ENCODE measurements around the gene DRG2.

GRCh38 chr17:18110636-18111145, 22.9 kb downstream of the DRG2 start:
- no peak for TF ChIP-seq CTCF (IDR thresholded peaks at IDR 0.05)
- no peak for TF ChIP-seq POLR2AphosphoS5 (IDR thresholded peaks at IDR 0.05; ENCODE audit: low read depth, low read length)
- TF ChIP-seq SIN3A (IDR thresholded peaks at IDR 0.05; ENCODE audit: borderline replicate concordance, insufficient read depth, low read depth, low read length): no peak
- TF ChIP-seq, protein P1, sequence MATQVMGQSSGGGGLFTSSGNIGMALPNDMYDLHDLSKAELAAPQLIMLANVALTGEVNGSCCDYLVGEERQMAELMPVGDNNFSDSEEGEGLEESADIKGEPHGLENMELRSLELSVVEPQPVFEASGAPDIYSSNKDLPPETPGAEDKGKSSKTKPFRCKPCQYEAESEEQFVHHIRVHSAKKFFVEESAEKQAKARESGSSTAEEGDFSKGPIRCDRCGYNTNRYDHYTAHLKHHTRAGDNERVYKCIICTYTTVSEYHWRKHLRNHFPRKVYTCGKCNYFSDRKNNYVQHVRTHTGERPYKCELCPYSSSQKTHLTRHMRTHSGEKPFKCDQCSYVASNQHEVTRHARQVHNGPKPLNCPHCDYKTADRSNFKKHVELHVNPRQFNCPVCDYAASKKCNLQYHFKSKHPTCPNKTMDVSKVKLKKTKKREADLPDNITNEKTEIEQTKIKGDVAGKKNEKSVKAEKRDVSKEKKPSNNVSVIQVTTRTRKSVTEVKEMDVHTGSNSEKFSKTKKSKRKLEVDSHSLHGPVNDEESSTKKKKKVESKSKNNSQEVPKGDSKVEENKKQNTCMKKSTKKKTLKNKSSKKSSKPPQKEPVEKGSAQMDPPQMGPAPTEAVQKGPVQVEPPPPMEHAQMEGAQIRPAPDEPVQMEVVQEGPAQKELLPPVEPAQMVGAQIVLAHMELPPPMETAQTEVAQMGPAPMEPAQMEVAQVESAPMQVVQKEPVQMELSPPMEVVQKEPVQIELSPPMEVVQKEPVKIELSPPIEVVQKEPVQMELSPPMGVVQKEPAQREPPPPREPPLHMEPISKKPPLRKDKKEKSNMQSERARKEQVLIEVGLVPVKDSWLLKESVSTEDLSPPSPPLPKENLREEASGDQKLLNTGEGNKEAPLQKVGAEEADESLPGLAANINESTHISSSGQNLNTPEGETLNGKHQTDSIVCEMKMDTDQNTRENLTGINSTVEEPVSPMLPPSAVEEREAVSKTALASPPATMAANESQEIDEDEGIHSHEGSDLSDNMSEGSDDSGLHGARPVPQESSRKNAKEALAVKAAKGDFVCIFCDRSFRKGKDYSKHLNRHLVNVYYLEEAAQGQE (IDR thresholded peaks at IDR 0.05; ENCODE audit: insufficient read depth in 1 of 2, low read depth in 2 of 2, low read length in 1 of 2): no peak
- TF ChIP-seq TCF7L2 (IDR thresholded peaks at IDR 0.05; ENCODE audit: low read depth, low read length): no peak

All from Panc1 (cell line).